ENCODE measurements around the gene NUP93. TPM values are rescaled to one million over a fixed set of nuclear protein-coding genes. Genes with fewer than 3 reads are reported as not detected.

Gene NUP93
- total and polyA plus RNA-seq, 9 of the 15 experiments (the other 6 are each of a cell fraction or from before 2014, with no cell fraction given), result 92.0 to 162 (median 121) TPM

GRCh38 chr16:56684926-56685590 lies 44.9 kb upstream of the NUP93 start (continued):
- TF ChIP-seq, protein P1, sequence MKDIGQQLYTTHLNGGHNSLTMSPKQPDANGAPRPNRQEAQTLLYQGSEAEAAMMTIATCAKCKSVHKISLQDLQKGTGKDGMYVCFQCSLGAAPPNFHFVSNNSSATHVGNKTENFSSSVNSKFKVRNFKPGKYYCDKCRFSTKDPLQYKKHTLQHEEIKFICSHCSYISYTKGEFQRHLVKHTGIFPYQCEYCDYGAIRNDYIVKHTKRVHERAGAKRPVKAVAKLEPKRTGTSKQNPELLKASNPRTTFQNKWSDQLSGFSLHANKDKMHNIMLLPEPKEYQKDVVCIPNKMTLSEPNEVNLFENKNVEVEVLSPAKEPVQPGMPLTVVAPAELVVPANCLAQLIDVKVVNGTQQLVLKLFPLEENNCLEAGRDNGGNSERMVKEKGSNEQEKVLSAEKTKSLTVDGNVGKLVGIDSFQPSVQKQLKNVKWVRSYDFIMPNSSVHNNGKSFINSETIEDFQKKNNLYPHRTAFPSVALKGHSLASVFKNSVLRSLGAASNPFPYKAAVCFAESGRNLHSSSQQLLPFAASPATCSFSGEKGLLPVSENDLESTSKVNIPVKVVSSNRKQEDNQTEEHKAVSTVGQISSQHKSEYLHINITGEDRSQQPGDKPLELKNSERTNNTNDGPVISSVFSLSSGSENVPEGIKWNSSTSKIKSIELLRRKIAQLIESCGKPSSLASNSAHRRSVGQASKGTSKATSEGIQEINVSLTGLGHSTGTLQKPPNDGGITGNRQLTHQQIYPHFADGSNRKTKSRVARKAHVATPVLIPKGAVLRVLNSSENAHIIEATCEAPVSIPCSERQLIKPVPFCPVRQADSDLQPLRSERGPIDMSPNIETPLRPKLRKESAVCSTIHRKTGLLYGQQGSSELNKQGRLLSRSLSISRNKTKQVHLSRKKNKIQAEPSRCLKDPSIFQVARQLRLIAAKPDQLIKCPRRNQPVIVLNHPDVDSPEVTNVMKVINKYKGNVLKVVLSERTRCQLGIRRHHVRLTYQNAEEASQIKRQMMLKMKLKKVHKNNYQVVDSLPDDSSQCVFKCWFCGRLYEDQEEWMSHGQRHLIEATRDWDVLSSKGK (CRISPR knock-in tag; IDR thresholded peaks at IDR 0.05), result no peak
- no peak for TF ChIP-seq HDAC6 (IDR thresholded peaks at IDR 0.05; ENCODE audit: low read depth, low read length)
- no peak for TF ChIP-seq ZNF609 (CRISPR knock-in tag; IDR thresholded peaks at IDR 0.05; ENCODE audit: borderline replicate concordance)
- no peak for TF ChIP-seq GABPB2 (CRISPR knock-in tag; conservative IDR thresholded peaks at IDR 0.05)
- TF ChIP-seq SIN3B (IDR thresholded peaks at IDR 0.05; ENCODE audit: low read depth), result no peak
- TF ChIP-seq ELF1 (tag; IDR thresholded peaks at IDR 0.05), result no peak
- TF ChIP-seq, protein P2, sequence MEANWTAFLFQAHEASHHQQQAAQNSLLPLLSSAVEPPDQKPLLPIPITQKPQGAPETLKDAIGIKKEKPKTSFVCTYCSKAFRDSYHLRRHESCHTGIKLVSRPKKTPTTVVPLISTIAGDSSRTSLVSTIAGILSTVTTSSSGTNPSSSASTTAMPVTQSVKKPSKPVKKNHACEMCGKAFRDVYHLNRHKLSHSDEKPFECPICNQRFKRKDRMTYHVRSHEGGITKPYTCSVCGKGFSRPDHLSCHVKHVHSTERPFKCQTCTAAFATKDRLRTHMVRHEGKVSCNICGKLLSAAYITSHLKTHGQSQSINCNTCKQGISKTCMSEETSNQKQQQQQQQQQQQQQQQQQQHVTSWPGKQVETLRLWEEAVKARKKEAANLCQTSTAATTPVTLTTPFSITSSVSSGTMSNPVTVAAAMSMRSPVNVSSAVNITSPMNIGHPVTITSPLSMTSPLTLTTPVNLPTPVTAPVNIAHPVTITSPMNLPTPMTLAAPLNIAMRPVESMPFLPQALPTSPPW (CRISPR knock-in tag; IDR thresholded peaks at IDR 0.05), result no peak
- TF ChIP-seq GTF2A2 (tag; IDR thresholded peaks at IDR 0.05), result no peak
- TF ChIP-seq RFX5 (IDR thresholded peaks at IDR 0.05; ENCODE audit: low read depth, low read length), result no peak
- no peak for TF ChIP-seq POLR2AphosphoS5 (IDR thresholded peaks at IDR 0.05; ENCODE audit: control insufficient read depth, insufficient read depth, low read depth, low read length)
- TF ChIP-seq NCOA2 (IDR thresholded peaks at IDR 0.05; ENCODE audit: partially characterized antibody in 2 of 2), result no peak

Data from K562 (cell line).